HG03097 (cell line): ENCODE results near the gene LRRC23.
"Not testable (repeated sequence)": the region's sequence is repeated elsewhere in the genome, so short reads cannot be mapped to it uniquely, and the experiment has no call there.

Experiments
- ATAC-seq: cut with Tn5 transposase; IDR thresholded peaks from one replicate; pipeline ENCODE4 v1.9.1; 2021; ENCODE audit not compliant: unreplicated experiment, low FRiP score

The LRRC23 gene

GRCh38 chr12:6904280-6905276, at the start of gene LRRC23:
Gene LRRC23, plus strand, starts transcription at chr12:6904822. Its CDS starts 812 bp downstream, at chr12:6905634.
- peak; percentile 69 for ATAC-seq

GRCh38 chr12:6855322-6855721, 49.3 kb upstream of the LRRC23 start:
- ATAC-seq = no peak

GRCh38 chr12:6858799-6859198, 45.8 kb upstream of the LRRC23 start:
- no peak for ATAC-seq

GRCh38 chr12:6860116-6860515, 44.5 kb upstream of the LRRC23 start:
- ATAC-seq = no peak

GRCh38 chr12:6860942-6861341, 43.7 kb upstream of the LRRC23 start:
- no peak for ATAC-seq

GRCh38 chr12:6861391-6861790, 43.2 kb upstream of the LRRC23 start:
- ATAC-seq = no peak

- no peak for ATAC-seq
Observed at GRCh38 chr12:6863033-6863432, 41.6 kb upstream of the LRRC23 start.

GRCh38 chr12:6863586-6864321, 40.9 kb upstream of the LRRC23 start:
- no peak for ATAC-seq

- not testable (repeated sequence) for ATAC-seq
Observed at GRCh38 chr12:6865307-6865706, 39.3 kb upstream of the LRRC23 start.

GRCh38 chr12:6866163-6866919, 38.3 kb upstream of the LRRC23 start:
- no peak for ATAC-seq

GRCh38 chr12:6866920-6867412, 37.7 kb upstream of the LRRC23 start:
- ATAC-seq = peak; percentile 1

- peak; percentile 54 for ATAC-seq
Observed at GRCh38 chr12:6867413-6868210, 37.0 kb upstream of the LRRC23 start, which contains the start of gene TPI1. Gene TPI1, plus strand, starts transcription at chr12:6867531. Its CDS starts 36 bp downstream, at chr12:6867567.

GRCh38 chr12:6868211-6869048, 36.2 kb upstream of the LRRC23 start:
- ATAC-seq = no peak

GRCh38 chr12:6869049-6870021, 35.3 kb upstream of the LRRC23 start:
- ATAC-seq = no peak

- ATAC-seq = not testable (repeated sequence)
Observed at GRCh38 chr12:6870304-6870703, 34.3 kb upstream of the LRRC23 start.

GRCh38 chr12:6871052-6871957, 33.3 kb upstream of the LRRC23 start:
- ATAC-seq = no peak
